IPS-18c (cell line): ENCODE measurements around the gene NBL1.
A peak's percentile ranks its signal among the peaks of the same experiment; 100 is the strongest.

Experiments
- H3K4me3 ChIP-seq: 2 replicates; pipeline ENCODE4 v1.7.0; 2013; ENCODE audit warnings: low read depth, mild to moderate bottlenecking, low read length, moderate library complexity; ENCODE audit not compliant: insufficient read depth
- H3K9me3 ChIP-seq: one replicate; pipeline ENCODE4 v1.6.1; 2013; ENCODE audit warnings: mild to moderate bottlenecking, low read length, moderate library complexity; ENCODE audit not compliant: control insufficient read depth, insufficient read depth

The NBL1 gene

DNA sequence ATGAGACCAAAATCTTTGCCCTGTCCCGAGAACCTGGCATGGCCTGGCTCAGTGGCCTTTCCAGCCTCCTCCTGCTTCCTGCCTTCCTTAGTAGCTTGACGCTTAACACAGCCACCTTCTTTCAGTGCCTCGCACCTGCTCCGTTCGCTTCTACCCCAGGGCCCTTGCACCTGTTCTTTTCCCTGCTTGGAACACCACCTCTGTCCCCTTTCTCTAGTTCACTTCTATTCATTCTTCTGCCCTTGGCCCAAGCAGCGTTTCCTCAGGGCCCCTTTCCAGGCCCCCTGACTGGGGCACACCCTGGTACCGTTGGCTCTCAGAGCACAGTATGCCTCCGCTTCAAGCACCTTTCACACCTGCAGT lies 11.6 kb downstream of the NBL1 start:
- Histone ChIP-seq H3K4me3 (no peak overlapping the region), H3K9me3 (no peaks in the 10 kb centered on the region)

DNA sequence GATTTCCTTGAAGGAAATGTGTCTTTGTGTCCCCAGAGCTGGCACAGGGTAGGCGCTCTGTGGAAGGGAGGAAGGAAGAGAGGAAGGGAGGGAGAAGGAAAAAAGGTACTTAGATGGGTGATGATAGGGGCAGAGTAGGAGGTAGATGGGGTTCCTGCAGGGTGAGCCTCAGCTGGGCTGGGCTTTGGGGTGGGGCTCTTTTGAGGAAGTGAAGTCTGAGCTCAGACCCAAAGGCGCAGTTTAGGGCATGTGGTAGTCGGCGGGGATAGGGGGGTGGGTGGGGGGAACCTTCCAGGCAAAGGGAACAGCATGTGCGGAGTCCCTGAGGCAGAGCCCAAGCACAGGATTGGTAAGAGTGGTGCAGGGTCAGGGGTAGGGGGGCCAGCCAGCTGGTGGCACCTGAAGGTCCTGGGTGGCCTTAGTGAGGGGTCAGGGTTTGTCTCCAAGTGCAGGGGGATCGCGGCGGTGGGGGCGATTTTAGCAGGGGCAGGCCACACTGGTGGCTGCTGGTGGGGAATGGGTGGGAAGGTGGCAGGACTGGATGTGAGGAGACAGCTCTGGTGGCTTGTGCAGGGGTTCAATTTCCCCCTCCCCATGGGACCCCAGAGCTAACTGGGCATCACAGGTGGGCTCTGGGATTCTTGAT lies 12.1 kb downstream of the NBL1 start:
- Histone ChIP-seq H3K4me3 (no peak overlapping the region), H3K9me3 (no peaks in the 10 kb centered on the region)

DNA sequence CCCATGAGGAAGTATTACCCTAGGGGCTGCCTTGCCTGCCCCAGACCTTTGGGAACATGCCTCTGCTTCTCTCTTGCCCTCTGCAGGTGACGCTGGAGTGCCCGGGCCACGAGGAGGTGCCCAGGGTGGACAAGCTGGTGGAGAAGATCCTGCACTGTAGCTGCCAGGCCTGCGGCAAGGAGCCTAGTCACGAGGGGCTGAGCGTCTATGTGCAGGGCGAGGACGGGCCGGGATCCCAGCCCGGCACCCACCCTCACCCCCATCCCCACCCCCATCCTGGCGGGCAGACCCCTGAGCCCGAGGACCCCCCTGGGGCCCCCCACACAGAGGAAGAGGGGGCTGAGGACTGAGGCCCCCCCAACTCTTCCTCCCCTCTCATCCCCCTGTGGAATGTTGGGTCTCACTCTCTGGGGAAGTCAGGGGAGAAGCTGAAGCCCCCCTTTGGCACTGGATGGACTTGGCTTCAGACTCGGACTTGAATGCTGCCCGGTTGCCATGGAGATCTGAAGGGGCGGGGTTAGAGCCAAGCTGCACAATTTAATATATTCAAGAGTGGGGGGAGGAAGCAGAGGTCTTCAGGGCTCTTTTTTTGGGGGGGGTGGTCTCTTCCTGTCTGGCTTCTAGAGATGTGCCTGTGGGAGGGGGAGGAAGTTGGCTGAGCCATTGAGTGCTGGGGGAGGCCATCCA lies 12.8 kb downstream of the NBL1 start:
- no peak overlapping the region for H3K4me3 ChIP-seq
- H3K9me3 ChIP-seq, result no peaks in the 10 kb centered on the region

DNA sequence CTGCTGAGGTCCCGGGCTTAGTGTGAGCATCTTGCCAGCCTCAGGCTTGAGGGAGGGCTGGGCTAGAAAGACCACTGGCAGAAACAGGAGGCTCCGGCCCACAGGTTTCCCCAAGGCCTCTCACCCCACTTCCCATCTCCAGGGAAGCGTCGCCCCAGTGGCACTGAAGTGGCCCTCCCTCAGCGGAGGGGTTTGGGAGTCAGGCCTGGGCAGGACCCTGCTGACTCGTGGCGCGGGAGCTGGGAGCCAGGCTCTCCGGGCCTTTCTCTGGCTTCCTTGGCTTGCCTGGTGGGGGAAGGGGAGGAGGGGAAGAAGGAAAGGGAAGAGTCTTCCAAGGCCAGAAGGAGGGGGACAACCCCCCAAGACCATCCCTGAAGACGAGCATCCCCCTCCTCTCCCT lies 13.4 kb downstream of the NBL1 start:
- H3K4me3 ChIP-seq, result no peak overlapping the region
- no peaks in the 10 kb centered on the region for H3K9me3 ChIP-seq

DNA sequence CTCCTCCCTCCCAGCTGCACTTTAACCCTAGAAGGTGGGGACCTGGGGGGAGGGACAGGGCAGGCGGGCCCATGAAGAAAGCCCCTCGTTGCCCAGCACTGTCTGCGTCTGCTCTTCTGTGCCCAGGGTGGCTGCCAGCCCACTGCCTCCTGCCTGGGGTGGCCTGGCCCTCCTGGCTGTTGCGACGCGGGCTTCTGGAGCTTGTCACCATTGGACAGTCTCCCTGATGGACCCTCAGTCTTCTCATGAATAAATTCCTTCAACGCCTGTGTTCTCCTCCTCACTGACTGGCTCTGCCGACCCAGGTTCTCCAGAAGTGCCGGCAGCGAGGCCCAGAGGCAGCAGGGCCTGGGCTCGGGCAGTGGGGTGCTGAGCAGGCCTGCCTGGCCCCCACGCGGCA lies 14.1 kb downstream of the NBL1 start:
- no peaks in the 10 kb centered on the region for H3K9me3 ChIP-seq
- H3K4me3 ChIP-seq, result no peak overlapping the region

DNA sequence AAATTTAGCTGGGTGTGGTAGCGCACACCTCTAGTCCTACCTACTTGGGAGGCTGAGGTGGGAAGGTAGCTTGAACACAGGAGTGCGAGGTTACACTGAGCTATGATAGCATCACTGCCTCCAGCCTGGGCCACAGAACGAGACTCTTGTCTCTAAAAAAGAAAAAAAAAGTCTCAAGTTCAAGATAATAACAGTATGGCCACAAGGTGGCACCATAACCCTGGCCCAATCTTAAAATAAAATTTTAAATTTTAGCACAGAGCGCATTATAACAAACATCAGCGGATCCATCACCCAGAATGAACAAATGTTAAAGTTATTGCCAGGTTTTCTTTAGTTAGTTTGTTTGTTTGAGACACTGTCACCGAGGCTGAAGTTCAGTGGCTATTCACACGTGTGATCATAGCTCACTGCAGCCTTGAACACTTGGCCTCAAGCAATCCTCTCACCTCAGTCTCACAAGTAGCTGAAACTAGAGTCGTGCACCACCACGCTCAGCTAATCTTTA lies 17.7 kb downstream of the NBL1 start:
- Histone ChIP-seq H3K4me3 (no peak overlapping the region), H3K9me3 (peaks cover 2% of the 10 kb centered on the region)

DNA sequence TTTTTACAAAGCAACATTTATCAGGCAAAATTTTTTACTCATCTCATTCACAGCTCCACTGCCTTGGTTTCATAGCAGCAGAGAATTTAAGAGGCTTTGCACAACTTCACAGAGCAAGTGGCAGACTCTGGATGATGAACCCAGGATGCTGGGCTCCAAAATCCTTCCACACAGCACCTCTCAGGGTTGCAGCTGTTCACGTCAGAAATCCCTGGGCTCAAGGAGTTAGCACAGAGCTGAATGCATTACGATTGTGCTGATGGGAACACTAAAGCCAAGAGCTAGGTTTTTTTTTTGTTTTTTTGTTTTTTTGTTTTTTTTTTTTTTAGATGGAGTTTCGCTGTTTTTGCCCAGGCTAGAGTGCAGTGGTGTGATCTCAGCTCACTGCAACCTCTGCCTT lies 18.2 kb downstream of the NBL1 start:
- peaks cover 2% of the 10 kb centered on the region for H3K9me3 ChIP-seq
- no peak overlapping the region for H3K4me3 ChIP-seq

DNA sequence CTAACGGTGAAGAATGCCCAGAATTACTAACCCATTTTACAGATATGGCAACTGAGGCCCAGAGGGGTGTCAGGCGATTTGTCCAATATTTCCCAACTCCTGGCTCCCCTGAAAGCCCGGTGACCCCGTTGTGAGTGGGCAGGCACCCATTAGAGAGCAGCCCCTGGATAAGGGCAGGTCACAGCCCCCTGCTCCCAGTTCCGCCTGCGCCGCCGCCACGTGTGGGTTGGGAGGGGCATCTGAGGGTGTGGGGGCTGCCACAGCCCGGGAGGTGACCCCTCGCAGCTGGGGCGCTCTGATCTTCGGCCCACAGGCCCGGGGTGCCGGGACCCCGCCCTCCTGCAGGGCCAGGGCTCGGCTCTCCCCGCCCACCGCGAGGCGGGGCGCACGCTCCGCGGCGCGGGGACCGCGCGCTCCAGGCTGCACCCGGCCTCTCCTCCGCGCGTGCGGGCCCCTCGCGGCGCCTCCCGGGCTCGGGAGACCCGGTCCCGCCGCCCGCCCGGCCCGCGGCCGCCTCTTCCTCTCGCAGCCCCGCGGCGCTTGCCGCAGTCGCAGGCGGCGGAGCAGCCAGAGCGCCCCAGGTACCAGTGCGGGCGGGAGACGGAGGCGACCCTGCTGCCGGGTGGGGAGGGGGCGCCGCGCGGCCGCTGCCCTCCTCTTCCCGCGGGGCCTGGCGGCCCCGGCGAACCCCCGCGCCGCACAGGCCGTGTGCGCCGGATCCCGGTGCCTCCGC lies 20.5 kb downstream of the NBL1 start, which contains the start of gene HTR6:
TSS of gene HTR6 (plus strand) at position 423 of the 733 bp plus-strand sequence. CDS start 879 bp downstream, outside the sequence.
- Histone ChIP-seq H3K9me3 (peaks cover 2% of the 10 kb centered on the region), H3K4me3 (peak within 1 kb of the TSS; percentile 47)

DNA sequence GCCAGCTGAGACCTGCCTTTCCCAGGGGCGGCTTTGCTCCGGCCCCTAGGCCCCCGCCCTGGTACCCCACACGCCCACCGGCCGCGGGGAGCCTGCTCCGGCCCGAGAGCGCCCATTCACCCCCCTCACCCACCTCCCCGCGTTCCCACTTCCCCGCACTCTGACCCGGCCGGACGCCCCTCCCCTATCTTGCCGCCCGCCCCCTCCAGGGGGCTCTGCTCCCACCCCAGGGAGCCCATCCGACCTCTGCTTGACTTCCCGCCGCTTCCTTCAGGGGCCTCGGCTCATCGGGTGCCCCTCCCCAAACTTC lies 21.0 kb downstream of the NBL1 start:
- Histone ChIP-seq H3K4me3 (peak overlapping the region; percentile 47), H3K9me3 (peaks cover 2% of the 10 kb centered on the region)

DNA sequence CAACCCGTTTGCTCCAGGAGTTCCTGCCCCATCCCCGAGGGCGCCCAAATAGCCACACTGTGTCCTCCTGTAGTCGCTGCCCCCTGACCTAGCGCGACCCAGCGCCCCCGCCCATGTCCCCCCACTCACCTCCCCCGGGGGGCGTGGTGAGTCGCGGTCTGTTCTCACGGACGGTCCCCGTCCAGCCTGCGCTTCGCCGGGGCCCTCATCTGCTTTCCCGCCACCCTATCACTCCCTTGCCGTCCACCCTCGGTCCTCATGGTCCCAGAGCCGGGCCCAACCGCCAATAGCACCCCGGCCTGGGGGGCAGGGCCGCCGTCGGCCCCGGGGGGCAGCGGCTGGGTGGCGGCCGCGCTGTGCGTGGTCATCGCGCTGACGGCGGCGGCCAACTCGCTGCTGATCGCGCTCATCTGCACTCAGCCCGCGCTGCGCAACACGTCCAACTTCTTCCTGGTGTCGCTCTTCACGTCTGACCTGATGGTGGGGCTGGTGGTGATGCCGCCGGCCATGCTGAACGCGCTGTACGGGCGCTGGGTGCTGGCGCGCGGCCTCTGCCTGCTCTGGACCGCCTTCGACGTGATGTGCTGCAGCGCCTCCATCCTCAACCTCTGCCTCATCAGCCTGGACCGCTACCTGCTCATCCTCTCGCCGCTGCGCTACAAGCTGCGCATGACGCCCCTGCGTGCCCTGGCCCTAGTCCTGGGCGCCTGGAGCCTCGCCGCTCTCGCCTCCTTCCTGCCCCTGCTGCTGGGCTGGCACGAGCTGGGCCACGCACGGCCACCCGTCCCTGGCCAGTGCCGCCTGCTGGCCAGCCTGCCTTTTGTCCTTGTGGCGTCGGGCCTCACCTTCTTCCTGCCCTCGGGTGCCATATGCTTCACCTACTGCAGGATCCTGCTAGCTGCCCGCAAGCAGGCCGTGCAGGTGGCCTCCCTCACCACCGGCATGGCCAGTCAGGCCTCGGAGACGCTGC lies 21.7 kb downstream of the NBL1 start:
- peaks cover 2% of the 10 kb centered on the region for H3K9me3 ChIP-seq
- H3K4me3 ChIP-seq, result peak overlapping the region; percentile 47; the same call in 1 of the 2 replicates

DNA sequence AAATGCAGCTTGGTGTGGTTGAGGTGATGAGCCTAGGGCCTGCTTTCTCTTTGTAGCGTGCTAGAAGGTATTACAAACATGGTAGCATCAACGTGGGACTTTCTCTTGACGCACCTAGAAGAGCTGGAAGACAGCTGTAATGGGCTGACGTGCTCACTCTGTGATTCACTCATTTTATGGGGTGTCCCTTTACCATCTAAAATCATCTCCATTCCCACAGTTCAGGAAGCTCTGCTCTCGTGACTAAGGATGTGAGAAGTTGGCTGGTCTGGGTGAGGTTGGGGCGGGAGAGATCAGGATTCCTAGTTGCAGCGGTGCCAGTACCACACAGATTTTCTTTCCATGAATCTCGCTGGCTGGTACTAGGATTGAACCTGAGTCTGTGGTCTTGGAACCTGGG lies 24.8 kb downstream of the NBL1 start:
- Histone ChIP-seq H3K9me3 (peaks cover 2% of the 10 kb centered on the region), H3K4me3 (no peak overlapping the region)

DNA sequence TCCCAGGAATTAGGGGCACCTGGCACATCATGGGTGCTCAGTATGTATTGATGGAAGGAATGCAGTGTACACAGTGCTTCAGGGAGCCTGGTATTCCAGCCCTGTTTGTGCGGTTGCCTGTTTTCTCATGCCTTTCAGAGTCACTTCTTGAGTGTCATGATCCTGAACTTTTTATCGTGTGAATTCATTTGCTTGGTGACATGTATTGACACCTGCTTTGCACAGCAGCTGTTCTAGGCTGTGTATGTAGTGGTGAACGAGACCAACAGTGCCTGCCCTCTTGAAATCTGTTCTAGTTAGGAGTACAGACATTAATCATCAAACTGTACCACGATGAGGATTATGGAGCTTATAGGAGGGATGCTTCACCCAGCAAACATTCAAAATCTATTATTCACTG lies 26.7 kb downstream of the NBL1 start:
- peaks cover under 1% of the 10 kb centered on the region for H3K9me3 ChIP-seq
- no peak overlapping the region for H3K4me3 ChIP-seq

DNA sequence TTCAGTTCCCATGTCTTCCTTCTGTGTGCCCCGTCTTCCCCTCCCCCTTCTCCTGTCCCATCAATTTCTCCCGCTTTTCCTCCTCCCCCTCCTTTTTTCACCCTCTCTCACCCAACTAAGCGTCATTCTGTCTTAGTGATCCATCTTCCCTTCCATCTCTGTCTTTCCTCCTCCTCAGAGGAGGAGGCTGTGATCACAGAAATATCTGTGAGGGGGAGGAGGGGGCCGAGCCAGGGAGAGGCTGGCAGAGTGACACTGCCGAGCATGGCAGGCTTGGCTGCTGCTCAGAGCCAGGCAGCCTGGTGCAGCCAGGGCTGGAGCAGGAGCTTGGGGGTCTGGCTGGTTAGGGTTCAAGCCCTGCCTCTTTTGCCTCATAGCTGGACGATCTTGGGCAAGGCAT lies 28.1 kb downstream of the NBL1 start:
- Histone ChIP-seq H3K4me3 (no peak overlapping the region), H3K9me3 (no peaks in the 10 kb centered on the region)

DNA sequence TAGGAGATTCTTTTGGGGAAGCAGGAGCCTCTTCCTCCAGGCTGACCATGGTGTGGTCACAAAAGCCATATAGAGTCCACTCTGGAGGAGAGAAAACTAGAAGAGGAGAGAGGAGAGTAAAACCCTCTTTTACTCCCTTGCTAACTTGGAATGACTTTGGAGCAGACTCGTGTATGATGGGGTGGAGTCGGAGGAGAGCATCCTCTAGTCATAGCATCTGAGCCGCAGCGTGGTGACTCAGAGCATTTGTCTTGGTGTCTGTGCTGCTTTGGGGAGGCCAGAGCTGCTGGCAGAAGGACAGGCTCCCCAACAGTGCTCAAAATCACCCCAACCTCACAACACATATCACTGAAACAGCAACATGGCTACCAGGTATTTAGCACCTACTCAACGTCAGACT lies 31.7 kb downstream of the NBL1 start:
- Histone ChIP-seq H3K4me3 (no peak overlapping the region), H3K9me3 (no peaks in the 10 kb centered on the region)

DNA sequence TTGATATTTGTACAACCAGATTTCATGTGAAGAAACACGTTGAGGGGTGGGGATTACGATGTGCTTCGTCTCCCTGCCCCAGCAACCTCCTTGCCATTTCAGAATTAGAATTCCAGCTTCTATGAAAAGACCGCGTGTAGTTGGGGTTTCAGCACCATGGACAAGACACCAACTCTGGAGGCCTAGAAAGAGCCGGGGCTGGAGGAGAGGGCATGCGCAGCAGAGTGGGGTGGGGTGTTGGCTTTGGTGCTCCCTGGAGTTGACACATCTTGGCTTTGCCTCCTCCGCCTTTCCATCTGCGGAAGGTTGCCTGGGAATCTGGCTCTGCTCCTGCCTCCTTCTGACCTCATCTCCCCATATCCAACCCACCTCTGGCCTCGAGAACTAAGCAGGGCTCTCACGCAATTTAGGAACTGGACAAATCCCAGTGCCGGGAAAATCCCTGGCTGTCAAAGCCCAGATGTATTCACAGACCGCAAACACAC lies 32.4 kb downstream of the NBL1 start:
- Histone ChIP-seq H3K9me3 (no peaks in the 10 kb centered on the region), H3K4me3 (no peak overlapping the region)

DNA sequence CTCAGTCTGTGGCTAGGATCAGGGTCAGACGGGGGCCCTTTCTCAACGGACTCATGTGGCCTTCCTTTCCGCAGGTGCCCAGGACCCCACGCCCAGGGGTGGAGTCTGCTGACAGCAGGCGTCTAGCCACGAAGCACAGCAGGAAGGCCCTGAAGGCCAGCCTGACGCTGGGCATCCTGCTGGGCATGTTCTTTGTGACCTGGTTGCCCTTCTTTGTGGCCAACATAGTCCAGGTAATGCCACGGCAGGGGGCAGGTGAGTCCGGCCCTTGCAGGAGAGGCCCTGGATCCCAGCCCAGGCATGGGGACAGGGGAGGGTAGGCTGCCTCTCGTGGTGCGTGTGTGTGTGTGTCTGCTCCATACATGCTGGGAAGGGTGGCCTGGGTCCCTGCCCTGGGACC lies 34.4 kb downstream of the NBL1 start:
- no peak overlapping the region for H3K4me3 ChIP-seq
- H3K9me3 ChIP-seq, result no peaks in the 10 kb centered on the region

DNA sequence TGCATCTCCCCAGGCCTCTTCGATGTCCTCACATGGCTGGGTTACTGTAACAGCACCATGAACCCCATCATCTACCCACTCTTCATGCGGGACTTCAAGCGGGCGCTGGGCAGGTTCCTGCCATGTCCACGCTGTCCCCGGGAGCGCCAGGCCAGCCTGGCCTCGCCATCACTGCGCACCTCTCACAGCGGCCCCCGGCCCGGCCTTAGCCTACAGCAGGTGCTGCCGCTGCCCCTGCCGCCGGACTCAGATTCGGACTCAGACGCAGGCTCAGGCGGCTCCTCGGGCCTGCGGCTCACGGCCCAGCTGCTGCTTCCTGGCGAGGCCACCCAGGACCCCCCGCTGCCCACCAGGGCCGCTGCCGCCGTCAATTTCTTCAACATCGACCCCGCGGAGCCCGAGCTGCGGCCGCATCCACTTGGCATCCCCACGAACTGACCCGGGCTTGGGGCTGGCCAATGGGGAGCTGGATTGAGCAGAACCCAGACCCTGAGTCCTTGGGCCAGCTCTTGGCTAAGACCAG lies 34.9 kb downstream of the NBL1 start:
- Histone ChIP-seq H3K4me3 (no peak overlapping the region), H3K9me3 (no peaks in the 10 kb centered on the region)
